ENCODE results near the gene ATP6V1B1.

GRCh38 chr2:70893186-70893585, 42.5 kb upstream of the ATP6V1B1 start:
- TF ChIP-seq ZFY (CRISPR knock-in tag; IDR thresholded peaks at IDR 0.05) (no peak), ARHGAP35 (CRISPR knock-in tag; IDR thresholded peaks at IDR 0.05; ENCODE audit: borderline replicate concordance) (no peak), AFF4 (CRISPR knock-in tag; IDR thresholded peaks at IDR 0.05) (no peak), ZNF331 (CRISPR knock-in tag; IDR thresholded peaks at IDR 0.05) (no peak), ZMYM4 (CRISPR knock-in tag; IDR thresholded peaks at IDR 0.05) (no peak), HDAC2 (CRISPR knock-in tag; IDR thresholded peaks at IDR 0.05) (no peak)

Data from HepG2 (cell line).